Neuronal stem cell (in vitro differentiated cells): ENCODE results near the gene LLPH.

ENCODE experiments used
- DNase-seq: peaks from one replicate; pipeline ENCODE4 v3.0.0-alpha.2; 2013; ENCODE audit warnings: low spot score
- H2AFZ ChIP-seq: one replicate; pipeline ENCODE4 v1.6.1; 2013; ENCODE audit warnings: mild to moderate bottlenecking, low read length, inconsistent platforms
- H2AK5ac ChIP-seq: 2 replicates; pipeline ENCODE4 v1.6.1; 2013; ENCODE audit warnings: low read depth, mild to moderate bottlenecking, inconsistent platforms, low read length, moderate library complexity, mixed read lengths
- H2BK120ac ChIP-seq: 2 replicates; pipeline ENCODE4 v1.6.1; 2013; ENCODE audit warnings: low read depth, mild to moderate bottlenecking, inconsistent platforms, low read length, moderate library complexity, mixed read lengths
- H2BK12ac ChIP-seq: one replicate; pipeline ENCODE4 v1.6.1; 2013; ENCODE audit warnings: low read length, inconsistent platforms
- H2BK15ac ChIP-seq: 2 replicates; pipeline ENCODE4 v1.6.1; 2013; ENCODE audit warnings: mild to moderate bottlenecking, low read length, inconsistent platforms, mixed read lengths
- H2BK5ac ChIP-seq: one replicate; pipeline ENCODE4 v1.6.1; 2013; ENCODE audit warnings: inconsistent platforms, mild to moderate bottlenecking, low read length, moderate library complexity
- H3K14ac ChIP-seq: one replicate; pipeline ENCODE4 v1.6.1; 2013; ENCODE audit warnings: low read length, inconsistent platforms
- H3K18ac ChIP-seq: 2 replicates; pipeline ENCODE4 v1.6.1; 2013; ENCODE audit warnings: low read length, inconsistent platforms
- H3K23ac ChIP-seq: 2 replicates; pipeline ENCODE4 v1.6.1; 2013; ENCODE audit warnings: low read depth, mild to moderate bottlenecking, mixed read lengths, low read length, inconsistent platforms; ENCODE audit not compliant: poor library complexity
- H3K27ac ChIP-seq: replicated peaks from 3 replicates; pipeline ENCODE4 v1.5.1; 2013; ENCODE audit warnings: low read length, inconsistent platforms
- H3K27me3 ChIP-seq, 3 experiments: 2 replicates each; pipeline ENCODE4 v1.6.1; 2013; ENCODE audit warnings: low read length in 3 of 3, mild to moderate bottlenecking in 2 of 3, inconsistent platforms in 1 of 3, low read depth in 1 of 3, mixed read lengths in 1 of 3, moderate library complexity in 1 of 3; ENCODE audit not compliant: control insufficient read depth in 3 of 3, insufficient read depth in 3 of 3
- H3K36me3 ChIP-seq, 2 donors: replicated peaks in 1 of 2; 2 replicates each; pipeline ENCODE4 v1.6.1; 2013; ENCODE audit warnings: low read length in 2 of 2; ENCODE audit not compliant: control insufficient read depth in 2 of 2, insufficient read depth in 2 of 2
- H3K4ac ChIP-seq: 2 replicates; pipeline ENCODE4 v1.6.1; 2013; ENCODE audit warnings: inconsistent platforms, mild to moderate bottlenecking, low read length, moderate library complexity
- H3K4me1 ChIP-seq, 2 donors: 1 replicate in 1 of 2; 2 replicates in 1 of 2; pipeline ENCODE4 v1.6.1; 2013; ENCODE audit warnings: low read length in 2 of 2, low read depth in 1 of 2; ENCODE audit not compliant: control insufficient read depth in 2 of 2, insufficient read depth in 1 of 2
- H3K4me2 ChIP-seq: one replicate; pipeline ENCODE4 v1.6.1; 2013; ENCODE audit warnings: mild to moderate bottlenecking, low read length, inconsistent platforms; ENCODE audit not compliant: insufficient read depth, poor library complexity, severe bottlenecking
- H3K4me3 ChIP-seq, 2 donors: 2 replicates each; pipeline ENCODE4 v1.5.1; 2013; ENCODE audit warnings: low read length in 2 of 2, mild to moderate bottlenecking in 2 of 2, inconsistent platforms in 1 of 2, moderate library complexity in 1 of 2
- H3K79me1 ChIP-seq: one replicate; pipeline ENCODE4 v1.6.1; 2013; ENCODE audit warnings: low read depth, mild to moderate bottlenecking, inconsistent platforms, low read length, moderate library complexity
- H3K9ac ChIP-seq: one replicate; pipeline ENCODE4 v1.6.1; 2013; ENCODE audit warnings: mild to moderate bottlenecking, low read depth, low read length, inconsistent platforms; ENCODE audit not compliant: poor library complexity
- H3K9me3 ChIP-seq, 2 donors: replicated peaks in 1 of 2; 2 replicates each; pipeline versions ENCODE3 to v1.6.1; 2013; ENCODE audit warnings: low read length in 2 of 2, mild to moderate bottlenecking in 2 of 2, inconsistent platforms in 1 of 2, low read depth in 1 of 2, mixed read lengths in 1 of 2, moderate library complexity in 1 of 2; ENCODE audit not compliant: control insufficient read depth in 2 of 2, insufficient read depth in 1 of 2
- H4K8ac ChIP-seq: one replicate; pipeline ENCODE4 v1.6.1; 2013; ENCODE audit warnings: low read depth, mild to moderate bottlenecking, inconsistent platforms, low read length, moderate library complexity
- H4K91ac ChIP-seq: one replicate; pipeline ENCODE4 v1.6.1; 2013; ENCODE audit warnings: low read length, low read depth, mild to moderate bottlenecking, inconsistent platforms; ENCODE audit not compliant: poor library complexity
- WGBS, 2 donors: extraction: QIAGEN DNeasy Blood & Tissue Kit; methylation state at CpG; one replicate each; pipeline ENCODE4 v1.1.7; 2013; ENCODE audit warnings: missing lambda C conversion rate in 2 of 2, mixed read lengths in 1 of 2; ENCODE audit not compliant: insufficient read length in 2 of 2, insufficient replicate concordance in 1 of 2; ENCODE audit errors: extremely low coverage in 2 of 2; 5-methylcytosine and 5-hydroxymethylcytosine counted together

Gene LLPH

GRCh38 chr12:66170606-66171005 is 40.1 kb upstream of the LLPH start:
- no peaks in the 10 kb centered on the region for H3K27me3 ChIP-seq
- H3K9ac ChIP-seq, result no peak overlapping the region
- no peak for DNase-seq

GRCh38 chr12:66169221-66170170 is 38.9 kb upstream of the LLPH start, which contains the start of gene TMBIM4:
Gene TMBIM4 (minus strand): TSS chr12:66169996. CDS start chr12:66169951, 45 bp downstream.
- peak within 1 kb of the TSS; percentile 79 for H3K14ac ChIP-seq
- peak within 1 kb of the TSS; percentile 90 for H2BK15ac ChIP-seq
- H3K9me3 ChIP-seq, result peaks cover 0 to 24% of the 10 kb centered on the region in 2 donors
- H3K27ac ChIP-seq, result peak within 1 kb of the TSS; percentile 96
- H3K18ac ChIP-seq, result peak within 1 kb of the TSS; percentile 97
- peak within 1 kb of the TSS; percentile 95 for H3K9ac ChIP-seq
- peak within 1 kb of the TSS; percentile 94 for H2AFZ ChIP-seq
- H4K91ac ChIP-seq, result no peak within 1 kb of the TSS
- H2BK5ac ChIP-seq, result peak within 1 kb of the TSS; percentile 98
- H3K4me2 ChIP-seq, result peak within 1 kb of the TSS; percentile 35
- peak within 1 kb of the TSS; percentile 29 for H3K4ac ChIP-seq
- no CpG with 5 or more reads among the region's 67 CpGs for WGBS, 2 donors
- no peak within 1 kb of the TSS for H2BK12ac ChIP-seq
- DNase-seq, result peak; percentile 73
- no peak within 1 kb of the TSS for H2AK5ac ChIP-seq
- peak within 1 kb of the TSS; percentile 25 for H4K8ac ChIP-seq
- H3K79me1 ChIP-seq, result no peaks in the 10 kb centered on the region
- H3K4me3 ChIP-seq, result peak within 1 kb of the TSS; percentile 61 to 81
- H3K27me3 ChIP-seq, result no peaks in the 10 kb centered on the region
- peak within 1 kb of the TSS; percentile 83 for H2BK120ac ChIP-seq
- no peaks in the 10 kb centered on the region for H3K4me1 ChIP-seq
- peak within 1 kb of the TSS; percentile 96 for H3K23ac ChIP-seq
- no peaks in the 10 kb centered on the region for H3K36me3 ChIP-seq

More at GRCh38 chr12:66170606-66171005, 40.1 kb upstream of the LLPH start:
- Histone ChIP-seq H3K23ac (no peak overlapping the region), H3K18ac (no peak overlapping the region), H3K27ac (no peak overlapping the region), H2BK120ac (no peak overlapping the region), H3K79me1 (no peaks in the 10 kb centered on the region), H4K8ac (no peak overlapping the region), H2AFZ (no peak overlapping the region), H3K14ac (no peak overlapping the region), H3K4me1 (no peaks in the 10 kb centered on the region), H3K4me2 (no peak overlapping the region), H3K36me3 (no peaks in the 10 kb centered on the region), H2BK15ac (no peak overlapping the region), H3K4ac (no peak overlapping the region), H3K9me3 (peaks cover 0 to 14% of the 10 kb centered on the region in 2 donors), H2BK12ac (no peak overlapping the region), H4K91ac (no peak overlapping the region), H2AK5ac (no peak overlapping the region), H2BK5ac (no peak overlapping the region), H3K4me3 (peak overlapping the region; percentile 61 to 64)
- WGBS, 2 donors, result 100% methylated on average over 1 of the region's 3 CpGs

- H4K91ac ChIP-seq, result no peak overlapping the region
- H3K36me3 ChIP-seq, result no peaks in the 10 kb centered on the region
- H3K27ac ChIP-seq, result no peak overlapping the region
- H2AK5ac ChIP-seq, result no peak overlapping the region
- no peak overlapping the region for H2BK5ac ChIP-seq
- no peak overlapping the region for H3K4me2 ChIP-seq
- H3K4ac ChIP-seq, result no peak overlapping the region
- no peak overlapping the region for H3K14ac ChIP-seq
- peak overlapping the region in 1 of 2 donors; percentile 61 for H3K4me3 ChIP-seq
- H3K23ac ChIP-seq, result no peak overlapping the region
- no peaks in the 10 kb centered on the region for H3K27me3 ChIP-seq
- peaks cover 0 to 28% of the 10 kb centered on the region in 2 donors for H3K9me3 ChIP-seq
- DNase-seq, result no peak
- no CpG with 5 or more reads among the region's 8 CpGs for WGBS, 2 donors
- no peak overlapping the region for H4K8ac ChIP-seq
- no peaks in the 10 kb centered on the region for H3K79me1 ChIP-seq
- H3K18ac ChIP-seq, result no peak overlapping the region
- no peak overlapping the region for H3K9ac ChIP-seq
- no peak overlapping the region for H2BK12ac ChIP-seq
- no peak overlapping the region for H2BK120ac ChIP-seq
- no peaks in the 10 kb centered on the region for H3K4me1 ChIP-seq
- no peak overlapping the region for H2BK15ac ChIP-seq
- no peak overlapping the region for H2AFZ ChIP-seq
Measured at GRCh38 chr12:66168410-66168809, 37.9 kb upstream of the LLPH start.

GRCh38 chr12:66166561-66166960 is 36.0 kb upstream of the LLPH start:
- H3K4me3 ChIP-seq, result no peak overlapping the region
- H4K91ac ChIP-seq, result no peak overlapping the region

More at GRCh38 chr12:66166561-66166960, 36.0 kb upstream of the LLPH start:
- H3K9ac ChIP-seq, result no peak overlapping the region
- no peak overlapping the region for H3K4me2 ChIP-seq
- no peak for DNase-seq
- no peaks in the 10 kb centered on the region for H3K36me3 ChIP-seq
- no peak overlapping the region for H2BK5ac ChIP-seq
- H2AFZ ChIP-seq, result no peak overlapping the region
- H3K9me3 ChIP-seq, result peaks cover 0 to 23% of the 10 kb centered on the region in 2 donors
- no peak overlapping the region for H3K27ac ChIP-seq
- WGBS, 2 donors, result no CpG with 5 or more reads among the region's 2 CpGs
- H2BK120ac ChIP-seq, result no peak overlapping the region
- no peaks in the 10 kb centered on the region for H3K27me3 ChIP-seq
- no peaks in the 10 kb centered on the region for H3K79me1 ChIP-seq
- no peak overlapping the region for H3K18ac ChIP-seq
- no peaks in the 10 kb centered on the region for H3K4me1 ChIP-seq
- no peak overlapping the region for H2BK15ac ChIP-seq
- H2AK5ac ChIP-seq, result no peak overlapping the region
- H4K8ac ChIP-seq, result no peak overlapping the region
- H3K14ac ChIP-seq, result no peak overlapping the region
- H3K4ac ChIP-seq, result no peak overlapping the region
- H2BK12ac ChIP-seq, result no peak overlapping the region
- no peak overlapping the region for H3K23ac ChIP-seq
